A673 (cell line): ENCODE data around the gene USP12. TPM values are rescaled to one million over a fixed set of nuclear protein-coding genes. Genes with fewer than 3 reads are reported as not detected.

ENCODE experiments used
- BruUV-seq: library from RNA; stranded (reverse); fragments of 400-500 nt; replicated peaks from 2 replicates; lab custom pipeline; 2021; lab: Mats Ljungman, UMichigan
- CTCF ChIA-PET: fragments of 300-600 bp; sonication (Branson Sonifier 250); formaldehyde crosslinking; loops from one replicate; lab custom pipeline; 2022; ENCODE audit warnings: antibody characterized with exemption; lab: Charles Lee
- POLR2A ChIA-PET: fragments of 300-600 bp; sonication (Branson Sonifier 250); formaldehyde crosslinking; loops from one replicate; lab custom pipeline; 2022; ENCODE audit warnings: antibody characterized with exemption; ENCODE audit not compliant: low non-redundant PET; lab: Charles Lee
- DNase-seq: peaks from one replicate; pipeline ENCODE4 v3.0.0-alpha.2; 2015; ENCODE audit warnings: low spot score
- H3K27ac ChIP-seq: fragments of 200-600 bp; sonication (generic); 2 replicates; pipeline ENCODE4 v1.5.1; 2016; ENCODE audit warnings: mixed run types, low read depth, mild to moderate bottlenecking, mixed read lengths, antibody characterized with exemption, low read length; ENCODE audit not compliant: poor library complexity, severe bottlenecking
- H3K27me3 ChIP-seq: fragments of 200-600 bp; sonication (generic); replicated peaks from 2 replicates; pipeline ENCODE4 v1.6.1; 2017; ENCODE audit warnings: mixed run types, low read depth, mild to moderate bottlenecking, mixed read lengths, antibody characterized with exemption, low read length; ENCODE audit not compliant: insufficient read depth, poor library complexity
- H3K36me3 ChIP-seq: fragments of 200-600 bp; sonication (generic); 2 replicates; pipeline ENCODE4 v1.6.1; 2016; ENCODE audit warnings: mixed run types, mild to moderate bottlenecking, mixed read lengths, antibody characterized with exemption, low read length; ENCODE audit not compliant: insufficient read depth, poor library complexity, severe bottlenecking
- H3K4me1 ChIP-seq: fragments of 200-600 bp; sonication (generic); 2 replicates; pipeline ENCODE4 v1.6.1; 2017; ENCODE audit warnings: mixed run types, mild to moderate bottlenecking, mixed read lengths, antibody characterized with exemption, low read length; ENCODE audit not compliant: insufficient read depth, poor library complexity, severe bottlenecking
- H3K4me3 ChIP-seq: fragments of 200-600 bp; sonication (generic); 2 replicates; pipeline ENCODE4 v1.5.1; 2016; ENCODE audit warnings: low read depth, mixed run types, mild to moderate bottlenecking, mixed read lengths, low read length; ENCODE audit not compliant: poor library complexity, severe bottlenecking
- H3K9me3 ChIP-seq: fragments of 200-600 bp; sonication (generic); 2 replicates; pipeline ENCODE4 v1.6.1; 2016; ENCODE audit warnings: mixed run types, low read depth, mild to moderate bottlenecking, mixed read lengths, antibody characterized with exemption, low read length; ENCODE audit not compliant: poor library complexity, severe bottlenecking
- EZH2 ChIP-seq: fragments of 200-600 bp; sonication (generic); IDR thresholded peaks from 2 replicates; pipeline ENCODE4 v1.6.1; 2017; ENCODE audit warnings: borderline replicate concordance, low read depth, mild to moderate bottlenecking, mixed read lengths, antibody characterized with exemption, low read length; ENCODE audit not compliant: poor library complexity, severe bottlenecking
- intact Hi-C: fragments of 100-400 bp; cut with micrococcal nuclease; formaldehyde crosslinking; loops from one replicate; pipeline ENCODE4 v1.10.0; 2022; ENCODE audit not compliant: unreplicated experiment
- total RNA-seq: library from RNA; stranded (reverse); gene quantifications from 2 replicates; pipeline ENCODE4 v1.2.3, GENCODE V29; 2021
- TF ChIP-seq, protein P1 (sequence below): fragments of 300-800, 200-600 bp; sonication (generic); conservative IDR thresholded peaks from 2 replicates; pipeline ENCODE4 v1.5.1; 2017; ENCODE audit warnings: low read depth, mild to moderate bottlenecking, antibody characterized with exemption, low read length, moderate library complexity, mixed read lengths

USP12 gene
- total RNA-seq, 1 experiment from 2014 or later: 16.6 TPM

DNA sequence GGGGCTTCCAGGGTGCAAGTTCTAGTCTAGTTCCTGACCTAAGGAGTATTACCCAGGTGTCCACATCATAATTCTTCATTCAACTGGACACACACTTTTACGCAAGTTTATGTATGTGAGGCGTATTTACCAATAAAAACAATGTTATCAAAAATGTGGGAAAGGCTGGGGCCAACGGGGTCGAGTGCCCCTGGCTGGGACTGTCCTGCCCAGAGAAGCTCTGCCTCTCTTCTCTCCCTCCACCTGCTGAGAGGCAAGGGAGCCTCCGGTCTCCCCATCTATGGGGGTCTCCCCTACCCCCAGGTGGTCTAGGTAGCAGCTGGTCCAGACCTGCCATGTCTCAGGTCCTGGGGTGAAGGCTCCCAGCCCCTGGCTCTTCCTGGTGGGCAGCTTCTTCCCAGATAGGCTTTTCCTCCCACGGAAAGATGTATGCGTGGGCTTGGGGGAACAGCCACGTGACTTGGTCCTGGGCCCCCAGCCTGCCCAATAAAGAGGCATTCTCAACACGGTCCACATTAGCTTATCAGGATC, 132.4 kb downstream of the USP12 start:
- Histone ChIP-seq H3K9me3 (no peaks in the 10 kb centered on the region), H3K27me3 (no peaks in the 10 kb centered on the region), H3K4me3 (no peak overlapping the region), H3K4me1 (peaks cover 6% of the 10 kb centered on the region), H3K27ac (no peak overlapping the region), H3K36me3 (no peaks in the 10 kb centered on the region)
- TF ChIP-seq, protein P1, sequence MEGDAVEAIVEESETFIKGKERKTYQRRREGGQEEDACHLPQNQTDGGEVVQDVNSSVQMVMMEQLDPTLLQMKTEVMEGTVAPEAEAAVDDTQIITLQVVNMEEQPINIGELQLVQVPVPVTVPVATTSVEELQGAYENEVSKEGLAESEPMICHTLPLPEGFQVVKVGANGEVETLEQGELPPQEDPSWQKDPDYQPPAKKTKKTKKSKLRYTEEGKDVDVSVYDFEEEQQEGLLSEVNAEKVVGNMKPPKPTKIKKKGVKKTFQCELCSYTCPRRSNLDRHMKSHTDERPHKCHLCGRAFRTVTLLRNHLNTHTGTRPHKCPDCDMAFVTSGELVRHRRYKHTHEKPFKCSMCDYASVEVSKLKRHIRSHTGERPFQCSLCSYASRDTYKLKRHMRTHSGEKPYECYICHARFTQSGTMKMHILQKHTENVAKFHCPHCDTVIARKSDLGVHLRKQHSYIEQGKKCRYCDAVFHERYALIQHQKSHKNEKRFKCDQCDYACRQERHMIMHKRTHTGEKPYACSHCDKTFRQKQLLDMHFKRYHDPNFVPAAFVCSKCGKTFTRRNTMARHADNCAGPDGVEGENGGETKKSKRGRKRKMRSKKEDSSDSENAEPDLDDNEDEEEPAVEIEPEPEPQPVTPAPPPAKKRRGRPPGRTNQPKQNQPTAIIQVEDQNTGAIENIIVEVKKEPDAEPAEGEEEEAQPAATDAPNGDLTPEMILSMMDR: no peak
- no peak for TF ChIP-seq EZH2
- no TSS peak for BruUV-seq
- POLR2A ChIA-PET: no interaction called here
- CTCF ChIA-PET: no interaction called here
- DNase-seq: no peak
- intact Hi-C loops: no loop called here

DNA sequence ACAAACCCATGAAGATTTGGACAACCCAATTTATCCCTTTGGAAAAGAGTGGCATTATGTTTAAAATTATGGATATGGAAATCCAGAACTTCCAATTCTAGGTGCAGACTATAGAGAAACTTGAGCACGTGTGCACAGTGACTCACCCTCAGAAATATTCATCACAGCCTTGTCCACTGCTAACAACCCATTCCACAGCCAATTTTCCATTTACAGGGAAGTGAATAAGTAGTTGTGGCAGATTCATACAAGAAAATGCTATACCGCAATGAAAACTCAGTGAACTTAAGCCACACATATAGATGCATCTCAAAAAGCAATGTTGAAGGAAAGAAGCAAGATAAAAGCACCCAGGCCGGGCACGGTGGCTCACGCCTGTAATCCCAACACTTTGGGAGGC, 133.3 kb downstream of the USP12 start:
- Histone ChIP-seq H3K4me1 (peaks cover 6% of the 10 kb centered on the region), H3K27me3 (no peaks in the 10 kb centered on the region), H3K36me3 (no peaks in the 10 kb centered on the region), H3K4me3 (no peak overlapping the region), H3K27ac (no peak overlapping the region), H3K9me3 (no peaks in the 10 kb centered on the region)
- intact Hi-C loops: no loop called here
- ChIA-PET POLR2A (no interaction called here), CTCF (no interaction called here)
- TF ChIP-seq, protein P1: no peak
- TF ChIP-seq EZH2: no peak
- no TSS peak for BruUV-seq
- no peak for DNase-seq

DNA sequence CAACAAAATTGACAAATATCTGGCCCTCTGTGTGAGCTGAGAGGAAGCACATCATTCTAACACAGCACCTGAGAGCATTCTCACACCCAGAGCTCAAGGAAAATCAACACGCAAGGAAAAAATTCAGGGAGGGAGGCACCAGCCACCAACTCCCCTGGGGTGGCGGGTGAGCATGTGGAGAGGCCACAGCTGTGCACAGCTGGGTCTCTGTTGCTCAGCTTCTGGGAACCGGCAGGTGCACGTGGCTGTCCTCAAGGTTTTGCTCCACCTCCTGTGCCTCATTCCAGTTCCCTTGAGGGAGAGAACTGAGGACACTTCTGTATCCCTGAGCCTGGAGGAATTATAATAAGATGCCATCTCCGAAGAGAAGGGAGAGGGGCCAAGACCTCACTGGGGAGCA, 134.0 kb downstream of the USP12 start:
- no TSS peak for BruUV-seq
- DNase-seq: no peak
- Histone ChIP-seq H3K4me1 (no peaks in the 10 kb centered on the region), H3K36me3 (no peaks in the 10 kb centered on the region), H3K27me3 (no peaks in the 10 kb centered on the region), H3K27ac (no peak overlapping the region), H3K4me3 (no peak overlapping the region), H3K9me3 (no peaks in the 10 kb centered on the region)
- POLR2A ChIA-PET: no interaction called here
- intact Hi-C loops: loop anchor here (1.0 kb wide), 1 partner anchor 11 kb away; no protein-coding TSS in a partner anchor
- CTCF ChIA-PET: no interaction called here
- TF ChIP-seq EZH2: no peak
- TF ChIP-seq, protein P1: no peak
